Stimulated activated CD4-positive, alpha-beta T cell treated with anti-CD3 and anti-CD28 coated beads, Interleukin-4, amount 100 ng/mL, for 1 hour (primary cell): ENCODE data around the gene TGM2.

Experiments
- DNase-seq: peaks from one replicate; pipeline ENCODE4 v3.0.0-alpha.2; 2020

TGM2 gene

GRCh38 chr20:38158701-38159351 lies 6.2 kb downstream of the TGM2 start:
- no peak for DNase-seq

- no peak for DNase-seq
Observed at GRCh38 chr20:38157635-38158495, 7.2 kb downstream of the TGM2 start.

GRCh38 chr20:38156888-38157634 lies 8.0 kb downstream of the TGM2 start:
- no peak for DNase-seq

GRCh38 chr20:38156280-38156679 lies 8.8 kb downstream of the TGM2 start:
- no peak for DNase-seq

GRCh38 chr20:38155811-38156210 lies 9.3 kb downstream of the TGM2 start:
- DNase-seq, result no peak

- DNase-seq, result no peak
Observed at GRCh38 chr20:38153401-38153800, 11.7 kb downstream of the TGM2 start.

GRCh38 chr20:38152621-38153221 lies 12.3 kb downstream of the TGM2 start:
- no peak for DNase-seq

GRCh38 chr20:38152175-38152620 lies 12.9 kb downstream of the TGM2 start:
- DNase-seq, result no peak

GRCh38 chr20:38151455-38151854 lies 13.6 kb downstream of the TGM2 start:
- no peak for DNase-seq

GRCh38 chr20:38150335-38151170 lies 14.5 kb downstream of the TGM2 start:
- DNase-seq, result no peak

GRCh38 chr20:38148328-38149102 lies 16.6 kb downstream of the TGM2 start:
- DNase-seq, result no peak

GRCh38 chr20:38147751-38148150 lies 17.3 kb downstream of the TGM2 start:
- DNase-seq, result no peak

GRCh38 chr20:38147163-38147562 lies 17.9 kb downstream of the TGM2 start:
- no peak for DNase-seq

- no peak for DNase-seq
Observed at GRCh38 chr20:38146628-38147027, 18.4 kb downstream of the TGM2 start.

- no peak for DNase-seq
Observed at GRCh38 chr20:38146156-38146555, 18.9 kb downstream of the TGM2 start.

GRCh38 chr20:38145729-38146075 lies 19.4 kb downstream of the TGM2 start:
- no peak for DNase-seq

GRCh38 chr20:38144974-38145728 lies 19.9 kb downstream of the TGM2 start:
- no peak for DNase-seq

GRCh38 chr20:38144598-38144973 lies 20.5 kb downstream of the TGM2 start:
- DNase-seq, result no peak

GRCh38 chr20:38143646-38144554 lies 21.2 kb downstream of the TGM2 start:
- no peak for DNase-seq

GRCh38 chr20:38143238-38143645 lies 21.8 kb downstream of the TGM2 start:
- DNase-seq, result no peak
